Measurements from ENCODE around the gene CD5L.

The CD5L gene

DNA sequence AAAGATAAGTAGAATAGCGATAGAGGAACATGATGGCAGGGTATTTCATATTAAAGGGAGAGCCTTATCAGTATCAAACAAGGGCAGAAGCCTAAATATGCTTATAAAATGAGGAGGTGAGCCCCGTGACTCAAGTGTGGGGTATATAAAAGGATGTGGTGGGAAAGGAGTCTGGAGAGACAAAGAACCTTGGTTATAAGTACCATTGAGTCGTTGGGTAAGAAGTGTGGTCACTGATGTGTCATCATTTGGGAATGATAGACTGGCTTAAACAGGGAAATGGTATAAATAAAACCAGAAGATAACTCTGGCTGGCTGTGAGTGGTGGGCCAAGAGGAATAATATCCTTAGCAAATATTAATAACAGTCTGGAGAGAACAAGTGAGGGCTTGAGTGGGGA lies 10.9 kb upstream of the CD5L start:
- H2AK5ac ChIP-seq (ENCODE audit: low read depth, low read length) = no peak overlapping the region
- no peak overlapping the region for H3K14ac ChIP-seq (ENCODE audit: low read length)
- H3K4ac ChIP-seq (ENCODE audit: low read length) = no peak overlapping the region
- H3K4me2 ChIP-seq (ENCODE audit: insufficient read depth, low read length, poor library complexity, severe bottlenecking) = no peak overlapping the region
- no peak overlapping the region for H2AFZ ChIP-seq (ENCODE audit: low read length)
- no peaks in the 10 kb centered on the region for H3K79me1 ChIP-seq (ENCODE audit: low read depth, low read length)
- no peak overlapping the region for H3K18ac ChIP-seq (ENCODE audit: low read length)
- H4K8ac ChIP-seq (ENCODE audit: low read depth, low read length) = no peak overlapping the region
- H2BK120ac ChIP-seq (ENCODE audit: low read depth, low read length) = no peak overlapping the region
- no peaks in the 10 kb centered on the region for H3K9me3 ChIP-seq (replicated peaks in 1 of 2; ENCODE audit: control insufficient read depth in 2 of 2, insufficient read depth in 1 of 2, low read depth in 1 of 2, low read length in 2 of 2)
- no peaks in the 10 kb centered on the region for H3K27me3 ChIP-seq (ENCODE audit: control insufficient read depth in 3 of 3, insufficient read depth in 3 of 3, low read depth in 1 of 3, low read length in 3 of 3)
- no peak overlapping the region for H2BK15ac ChIP-seq (ENCODE audit: low read length)
- no peak overlapping the region for H3K9ac ChIP-seq (ENCODE audit: low read depth, low read length, poor library complexity)
- no peak for DNase-seq (ENCODE audit: low spot score)
- no peak overlapping the region for H3K23ac ChIP-seq (ENCODE audit: low read depth, low read length, poor library complexity)
- no peaks in the 10 kb centered on the region for H3K36me3 ChIP-seq (replicated peaks in 1 of 2; ENCODE audit: control insufficient read depth in 2 of 2, insufficient read depth in 2 of 2, low read length in 2 of 2)
- no peak overlapping the region for H4K91ac ChIP-seq (ENCODE audit: low read depth, low read length, poor library complexity)
- H3K4me3 ChIP-seq (ENCODE audit: low read length in 2 of 2) = no peak overlapping the region
- H2BK12ac ChIP-seq (ENCODE audit: low read length) = no peak overlapping the region
- WGBS, 2 donors (ENCODE audit: extremely low coverage in 2 of 2, insufficient read length in 2 of 2, insufficient replicate concordance in 1 of 2) = no CpG with 5 or more reads among the region's 3 CpGs
- H2BK5ac ChIP-seq (ENCODE audit: low read length) = no peak overlapping the region
- no peaks in the 10 kb centered on the region for H3K4me1 ChIP-seq (ENCODE audit: control insufficient read depth in 2 of 2, insufficient read depth in 1 of 2, low read depth in 1 of 2, low read length in 2 of 2)
- H3K27ac ChIP-seq (replicated peaks; ENCODE audit: low read length) = no peak overlapping the region

DNA sequence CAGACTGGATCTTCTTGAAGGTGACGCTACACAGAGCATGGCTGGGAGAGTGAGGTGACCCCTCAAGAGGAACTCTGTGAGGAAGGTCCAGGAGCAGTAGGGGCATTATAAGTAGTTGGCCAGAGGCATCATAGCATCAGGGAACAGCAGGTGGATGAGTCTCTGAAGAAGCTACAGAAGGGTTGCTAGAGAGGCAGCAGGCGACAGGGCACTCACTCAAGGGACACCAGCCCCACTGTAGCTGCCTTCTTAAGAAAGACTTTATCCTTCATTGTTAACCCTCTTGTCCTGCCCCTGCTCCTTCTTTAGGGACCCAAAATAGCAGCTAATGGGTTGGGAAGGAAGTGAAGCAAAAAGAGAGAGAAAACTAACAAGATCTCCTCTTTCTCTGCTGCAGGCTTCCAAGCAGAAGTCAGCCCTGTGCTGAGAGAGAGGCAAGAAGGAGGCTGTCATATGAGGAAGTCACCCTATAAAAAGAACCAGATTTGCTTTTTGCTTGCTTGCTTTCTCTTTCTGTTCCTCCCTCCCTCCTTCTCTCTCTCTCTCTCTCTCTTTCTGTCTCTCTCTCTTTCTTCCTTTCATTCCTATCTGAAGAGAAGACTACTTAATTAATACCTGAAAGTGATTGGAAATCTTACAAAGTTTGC lies 7.7 kb upstream of the CD5L start:
- Histone ChIP-seq H2BK12ac (ENCODE audit: low read length) (no peak overlapping the region), H3K9me3 (replicated peaks in 1 of 2; ENCODE audit: control insufficient read depth in 2 of 2, insufficient read depth in 1 of 2, low read depth in 1 of 2, low read length in 2 of 2) (no peaks in the 10 kb centered on the region), H2BK15ac (ENCODE audit: low read length) (no peak overlapping the region), H3K27me3 (ENCODE audit: control insufficient read depth in 3 of 3, insufficient read depth in 3 of 3, low read depth in 1 of 3, low read length in 3 of 3) (no peaks in the 10 kb centered on the region), H2AK5ac (ENCODE audit: low read depth, low read length) (no peak overlapping the region), H2AFZ (ENCODE audit: low read length) (no peak overlapping the region), H3K36me3 (replicated peaks in 1 of 2; ENCODE audit: control insufficient read depth in 2 of 2, insufficient read depth in 2 of 2, low read length in 2 of 2) (no peaks in the 10 kb centered on the region), H3K4me1 (ENCODE audit: control insufficient read depth in 2 of 2, insufficient read depth in 1 of 2, low read depth in 1 of 2, low read length in 2 of 2) (no peaks in the 10 kb centered on the region), H3K14ac (ENCODE audit: low read length) (no peak overlapping the region), H3K18ac (ENCODE audit: low read length) (no peak overlapping the region), H3K9ac (ENCODE audit: low read depth, low read length, poor library complexity) (no peak overlapping the region), H3K23ac (ENCODE audit: low read depth, low read length, poor library complexity) (no peak overlapping the region), H3K79me1 (ENCODE audit: low read depth, low read length) (no peaks in the 10 kb centered on the region), H3K4me2 (ENCODE audit: insufficient read depth, low read length, poor library complexity, severe bottlenecking) (no peak overlapping the region), H3K4me3 (ENCODE audit: low read length in 2 of 2) (no peak overlapping the region), H2BK5ac (ENCODE audit: low read length) (no peak overlapping the region), H2BK120ac (ENCODE audit: low read depth, low read length) (no peak overlapping the region), H3K4ac (ENCODE audit: low read length) (no peak overlapping the region), H4K8ac (ENCODE audit: low read depth, low read length) (no peak overlapping the region), H3K27ac (replicated peaks; ENCODE audit: low read length) (no peak overlapping the region), H4K91ac (ENCODE audit: low read depth, low read length, poor library complexity) (no peak overlapping the region)
- no peak for DNase-seq (ENCODE audit: low spot score)
- WGBS, 2 donors (ENCODE audit: extremely low coverage in 2 of 2, insufficient read length in 2 of 2, insufficient replicate concordance in 1 of 2) = no CpG with 5 or more reads among the region's 2 CpGs

DNA sequence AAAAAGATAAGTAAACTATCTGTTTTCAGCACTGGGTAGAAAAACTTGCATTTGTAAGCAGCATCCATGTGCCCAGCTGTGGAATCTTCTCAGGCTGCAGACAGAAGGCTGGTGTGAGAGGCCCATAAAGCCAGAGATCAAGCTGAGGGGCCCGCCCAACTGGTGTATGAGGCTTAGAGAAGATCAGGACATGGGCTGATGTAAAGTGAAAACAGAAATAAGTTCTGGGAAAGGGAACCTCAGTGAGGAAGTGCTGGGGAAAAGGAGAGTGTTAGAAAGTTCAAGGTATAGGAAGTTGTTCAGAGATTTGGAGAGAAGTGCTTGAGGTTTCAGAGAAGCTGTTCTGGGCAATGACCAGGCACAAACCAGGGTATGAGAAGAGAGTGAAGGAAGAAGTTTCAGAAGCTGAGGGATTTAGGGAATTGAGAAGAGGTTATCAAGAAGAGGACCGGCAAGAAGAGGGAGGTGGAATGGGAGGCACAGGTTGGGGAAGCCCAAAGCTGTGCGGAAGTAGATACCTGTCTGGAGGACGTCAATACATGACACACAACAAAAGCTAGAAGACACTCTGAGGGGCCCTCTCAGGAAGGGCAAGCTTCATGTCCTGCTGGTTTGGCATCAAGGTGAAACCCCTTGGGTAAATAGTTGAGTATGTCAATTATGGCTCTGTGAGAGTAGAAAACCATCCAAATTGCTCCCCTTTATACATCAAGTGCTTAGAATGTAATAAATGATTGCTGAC lies 2.7 kb upstream of the CD5L start:
- no peak overlapping the region for H2AFZ ChIP-seq (ENCODE audit: low read length)
- no peak overlapping the region for H3K4me3 ChIP-seq (ENCODE audit: low read length in 2 of 2)
- WGBS, 2 donors (ENCODE audit: extremely low coverage in 2 of 2, insufficient read length in 2 of 2, insufficient replicate concordance in 1 of 2) = no CpG with 5 or more reads among the region's 4 CpGs
- H2BK120ac ChIP-seq (ENCODE audit: low read depth, low read length) = no peak overlapping the region
- H3K4me1 ChIP-seq (ENCODE audit: control insufficient read depth in 2 of 2, insufficient read depth in 1 of 2, low read depth in 1 of 2, low read length in 2 of 2) = no peaks in the 10 kb centered on the region
- no peak for DNase-seq (ENCODE audit: low spot score)
- no peak overlapping the region for H3K9ac ChIP-seq (ENCODE audit: low read depth, low read length, poor library complexity)
- no peak overlapping the region for H2BK15ac ChIP-seq (ENCODE audit: low read length)
- H3K18ac ChIP-seq (ENCODE audit: low read length) = no peak overlapping the region
- H2BK5ac ChIP-seq (ENCODE audit: low read length) = no peak overlapping the region
- H2BK12ac ChIP-seq (ENCODE audit: low read length) = no peak overlapping the region
- no peaks in the 10 kb centered on the region for H3K27me3 ChIP-seq (ENCODE audit: control insufficient read depth in 3 of 3, insufficient read depth in 3 of 3, low read depth in 1 of 3, low read length in 3 of 3)
- H3K36me3 ChIP-seq (replicated peaks in 1 of 2; ENCODE audit: control insufficient read depth in 2 of 2, insufficient read depth in 2 of 2, low read length in 2 of 2) = no peaks in the 10 kb centered on the region
- no peak overlapping the region for H3K4me2 ChIP-seq (ENCODE audit: insufficient read depth, low read length, poor library complexity, severe bottlenecking)
- no peak overlapping the region for H3K4ac ChIP-seq (ENCODE audit: low read length)
- H2AK5ac ChIP-seq (ENCODE audit: low read depth, low read length) = no peak overlapping the region
- no peak overlapping the region for H3K27ac ChIP-seq (replicated peaks; ENCODE audit: low read length)
- H4K8ac ChIP-seq (ENCODE audit: low read depth, low read length) = no peak overlapping the region
- H3K9me3 ChIP-seq (replicated peaks in 1 of 2; ENCODE audit: control insufficient read depth in 2 of 2, insufficient read depth in 1 of 2, low read depth in 1 of 2, low read length in 2 of 2) = no peaks in the 10 kb centered on the region
- H4K91ac ChIP-seq (ENCODE audit: low read depth, low read length, poor library complexity) = no peak overlapping the region
- H3K23ac ChIP-seq (ENCODE audit: low read depth, low read length, poor library complexity) = no peak overlapping the region
- H3K14ac ChIP-seq (ENCODE audit: low read length) = no peak overlapping the region
- no peaks in the 10 kb centered on the region for H3K79me1 ChIP-seq (ENCODE audit: low read depth, low read length)

DNA sequence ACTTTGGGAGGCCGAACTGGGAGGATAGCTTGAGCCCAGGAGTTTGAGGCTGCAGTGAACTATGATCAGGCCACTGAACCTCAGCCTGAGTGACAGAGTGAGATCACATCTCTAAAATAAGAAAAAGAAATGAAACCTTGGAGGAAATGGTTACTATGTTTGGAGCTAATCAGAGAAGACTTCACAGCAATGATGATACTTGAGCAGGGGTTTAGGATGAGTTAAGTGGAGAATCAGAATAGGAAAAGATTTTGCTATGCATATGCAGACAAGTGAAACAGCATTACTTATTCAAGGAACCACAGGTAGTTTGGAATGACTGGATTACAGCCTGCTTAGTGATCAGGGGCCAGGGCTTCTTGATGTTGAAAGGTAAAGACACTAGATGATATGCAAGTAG lies 1.3 kb upstream of the CD5L start:
- H2BK15ac ChIP-seq (ENCODE audit: low read length) = no peak overlapping the region
- no peak overlapping the region for H2AK5ac ChIP-seq (ENCODE audit: low read depth, low read length)
- H3K9ac ChIP-seq (ENCODE audit: low read depth, low read length, poor library complexity) = no peak overlapping the region
- no peak overlapping the region for H2BK5ac ChIP-seq (ENCODE audit: low read length)
- WGBS, 2 donors (ENCODE audit: extremely low coverage in 2 of 2, insufficient read length in 2 of 2, insufficient replicate concordance in 1 of 2) = no CpG with 5 or more reads among the region's 1 CpG
- no peak overlapping the region for H3K4me2 ChIP-seq (ENCODE audit: insufficient read depth, low read length, poor library complexity, severe bottlenecking)
- no peak overlapping the region for H3K18ac ChIP-seq (ENCODE audit: low read length)
- H3K27ac ChIP-seq (replicated peaks; ENCODE audit: low read length) = no peak overlapping the region
- no peak overlapping the region for H4K8ac ChIP-seq (ENCODE audit: low read depth, low read length)
- no peaks in the 10 kb centered on the region for H3K9me3 ChIP-seq (replicated peaks in 1 of 2; ENCODE audit: control insufficient read depth in 2 of 2, insufficient read depth in 1 of 2, low read depth in 1 of 2, low read length in 2 of 2)
- H3K4me3 ChIP-seq (ENCODE audit: low read length in 2 of 2) = no peak overlapping the region
- H3K14ac ChIP-seq (ENCODE audit: low read length) = no peak overlapping the region
- H2BK12ac ChIP-seq (ENCODE audit: low read length) = no peak overlapping the region
- no peak overlapping the region for H3K23ac ChIP-seq (ENCODE audit: low read depth, low read length, poor library complexity)
- no peak overlapping the region for H4K91ac ChIP-seq (ENCODE audit: low read depth, low read length, poor library complexity)
- H3K4ac ChIP-seq (ENCODE audit: low read length) = no peak overlapping the region
- no peaks in the 10 kb centered on the region for H3K36me3 ChIP-seq (replicated peaks in 1 of 2; ENCODE audit: control insufficient read depth in 2 of 2, insufficient read depth in 2 of 2, low read length in 2 of 2)
- H3K4me1 ChIP-seq (ENCODE audit: control insufficient read depth in 2 of 2, insufficient read depth in 1 of 2, low read depth in 1 of 2, low read length in 2 of 2) = no peaks in the 10 kb centered on the region
- H2AFZ ChIP-seq (ENCODE audit: low read length) = no peak overlapping the region
- no peak for DNase-seq (ENCODE audit: low spot score)
- H3K79me1 ChIP-seq (ENCODE audit: low read depth, low read length) = no peaks in the 10 kb centered on the region
- H3K27me3 ChIP-seq (ENCODE audit: control insufficient read depth in 3 of 3, insufficient read depth in 3 of 3, low read depth in 1 of 3, low read length in 3 of 3) = no peaks in the 10 kb centered on the region
- H2BK120ac ChIP-seq (ENCODE audit: low read depth, low read length) = no peak overlapping the region
